Panc1 (cell line): ENCODE data around the gene CIITA. TPM values are rescaled to one million over a fixed set of nuclear protein-coding genes. Genes with fewer than 3 reads are reported as not detected.

ENCODE experiments used
- ATAC-seq: fragments of 200-7000 bp; cut with Tn5 transposase; 2 replicates; pipeline ENCODE4 v1.9.1; 2020; ENCODE audit warnings: mild to moderate bottlenecking, moderate library complexity
- BruUV-seq: library from RNA; stranded (reverse); fragments of 400-500 nt; replicated peaks from 2 replicates; lab custom pipeline; 2021; lab: Mats Ljungman, UMichigan
- CTCF ChIA-PET: fragments of 300-600 bp; sonication (Branson Sonifier 250); formaldehyde crosslinking; loops from one replicate; lab custom pipeline; 2022; ENCODE audit warnings: antibody characterized with exemption; lab: Charles Lee
- POLR2A ChIA-PET: fragments of 300-600 bp; sonication (Branson Sonifier 250); formaldehyde crosslinking; loops from one replicate; lab custom pipeline; 2022; ENCODE audit warnings: antibody characterized with exemption; lab: Charles Lee
- DNase-seq: peaks from one replicate; pipeline ENCODE4 v3.0.0-alpha.2; 2010; ENCODE audit warnings: low read depth, low spot score
- H3K27ac ChIP-seq: 2 replicates; pipeline ENCODE4 v1.5.1; 2011; ENCODE audit warnings: mild to moderate bottlenecking, low read length, inconsistent platforms
- H3K27me3 ChIP-seq: fragments of 200-500 bp; sonication (Bioruptor generic); 2 replicates; pipeline ENCODE4 v1.6.0; 2014; ENCODE audit warnings: low read length, inconsistent platforms; ENCODE audit not compliant: control insufficient read depth, insufficient read depth
- H3K36me3 ChIP-seq: fragments of 200-500 bp; sonication (Bioruptor generic); 2 replicates; pipeline ENCODE4 v1.5.1; 2014; ENCODE audit warnings: inconsistent platforms, mild to moderate bottlenecking, low read length, moderate library complexity; ENCODE audit not compliant: control insufficient read depth, insufficient read depth
- H3K4me1 ChIP-seq: 2 replicates; pipeline ENCODE4 v1.5.1; 2011; ENCODE audit warnings: inconsistent platforms, mild to moderate bottlenecking, low read length, moderate library complexity; ENCODE audit not compliant: control insufficient read depth, insufficient read depth
- H3K4me3 ChIP-seq, 2 experiments: 2 replicates each; pipeline ENCODE4 v1.5.1; 2011 to 2012; ENCODE audit warnings: low read depth in 2 of 2, low read length in 2 of 2, mild to moderate bottlenecking in 2 of 2, inconsistent platforms in 1 of 2, moderate library complexity in 1 of 2
- H3K9me3 ChIP-seq: fragments of 200-500 bp; sonication (Bioruptor generic); 2 replicates; pipeline ENCODE4 v1.5.1; 2014; ENCODE audit warnings: low read depth, mild to moderate bottlenecking, inconsistent platforms, low read length, moderate library complexity; ENCODE audit not compliant: control insufficient read depth, insufficient read depth
- CTCF ChIP-seq: fragments of 450-650 bp; IDR thresholded peaks from 2 replicates; pipeline ENCODE4 v1.5.1; 2017; ENCODE audit warnings: mild to moderate bottlenecking
- POLR2AphosphoS5 ChIP-seq: IDR thresholded peaks from 2 replicates; pipeline ENCODE4 v1.6.1; 2012; ENCODE audit warnings: mild to moderate bottlenecking, low read depth, low read length, moderate library complexity
- REST ChIP-seq, 2 experiments: IDR thresholded peaks; 2 replicates each; pipeline ENCODE4 v1.6.1; 2011 to 2012; ENCODE audit warnings: low read depth in 2 of 2, control low read depth in 1 of 2, low read length in 1 of 2, mild to moderate bottlenecking in 1 of 2, moderate library complexity in 1 of 2; ENCODE audit not compliant: insufficient read depth in 1 of 2
- SIN3A ChIP-seq: IDR thresholded peaks from 2 replicates; pipeline ENCODE4 v1.6.1; 2012; ENCODE audit warnings: low read depth, mild to moderate bottlenecking, low read length, moderate library complexity, borderline replicate concordance; ENCODE audit not compliant: insufficient read depth
- TCF7L2 ChIP-seq: IDR thresholded peaks from 2 replicates; pipeline ENCODE4 v1.6.1; 2011; ENCODE audit warnings: mild to moderate bottlenecking, low read depth, low read length, inconsistent platforms
- in situ Hi-C: cut with HindIII; loops from 2 replicates; pipeline ENCODE4 v1.10.0; 2016; ENCODE audit warnings: low sequenced_read_pairs, low pct_unique_long_range_greater_than_20kb
- intact Hi-C: fragments of 100-400 bp; cut with micrococcal nuclease; formaldehyde crosslinking; loops from one replicate; pipeline ENCODE4 v1.10.0; 2022; ENCODE audit not compliant: unreplicated experiment
- total RNA-seq: library from RNA; stranded (reverse); gene quantifications from one replicate; pipeline ENCODE4 v1.2.1, GENCODE V29; 2021; ENCODE audit not compliant: unreplicated experiment

Gene CIITA
- total RNA-seq, 1 experiment from 2014 or later, result 0.41 TPM

DNA sequence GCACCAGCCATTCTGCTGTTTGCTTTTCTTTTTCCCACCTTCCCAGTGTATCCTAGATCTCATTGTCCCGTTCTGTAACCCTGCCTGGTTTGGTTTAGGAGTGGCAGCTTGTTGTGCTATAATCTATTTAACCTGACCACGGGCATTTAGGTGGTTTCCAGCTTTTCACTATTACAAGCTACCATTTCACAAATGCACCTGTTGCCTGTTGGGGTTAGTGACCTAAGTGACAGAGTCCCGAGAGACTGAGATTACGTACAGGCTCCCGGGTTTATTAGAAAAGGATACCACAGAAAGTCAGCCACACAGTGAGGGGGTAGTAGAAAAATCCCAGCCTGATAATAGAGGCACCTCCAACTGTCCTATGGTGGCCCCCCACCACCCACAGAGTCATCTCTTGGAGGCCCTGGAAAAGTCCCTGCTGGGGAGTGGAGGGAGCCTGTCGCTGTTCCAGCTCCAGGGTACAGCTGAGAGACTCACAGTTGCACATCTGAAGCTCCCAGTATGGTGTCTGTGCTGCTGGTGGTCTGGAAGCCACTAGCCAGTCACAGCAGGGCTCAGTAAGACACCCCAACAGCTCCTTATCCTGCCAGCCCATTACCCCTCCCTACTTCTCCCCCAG lies 88.5 kb downstream of the CIITA start:
- no peak for TF ChIP-seq SIN3A
- no peak for TF ChIP-seq CTCF
- no peak for TF ChIP-seq POLR2AphosphoS5
- TF ChIP-seq TCF7L2, result no peak
- no peak for TF ChIP-seq REST (IDR thresholded peaks at IDR 0.05; ENCODE audit: insufficient read depth in 1 of 2, low read depth in 2 of 2, low read length in 1 of 2)
- in situ Hi-C loops, result no loop called here
- intact Hi-C loops, result loop anchor here (10.0 kb wide), 2 partner anchors 389 to 419 kb away; no protein-coding TSS in a partner anchor
- H3K9me3 ChIP-seq, result no peaks in the 10 kb centered on the region
- no peak overlapping the region for H3K4me3 ChIP-seq
- POLR2A ChIA-PET, result no interaction called here
- CTCF ChIA-PET, result interaction anchor here (0.6 to 1.4 kb wide), 3 partner anchors 9 to 364 kb away, joined by 3 to 4 read pairs (median 4); no protein-coding TSS in a partner anchor
- no peak for ATAC-seq
- H3K36me3 ChIP-seq, result no peaks in the 10 kb centered on the region
- DNase-seq, result no peak
- H3K4me1 ChIP-seq, result no peaks in the 10 kb centered on the region
- no peaks in the 10 kb centered on the region for H3K27me3 ChIP-seq
- BruUV-seq, result no TSS peak
- no peak overlapping the region for H3K27ac ChIP-seq

DNA sequence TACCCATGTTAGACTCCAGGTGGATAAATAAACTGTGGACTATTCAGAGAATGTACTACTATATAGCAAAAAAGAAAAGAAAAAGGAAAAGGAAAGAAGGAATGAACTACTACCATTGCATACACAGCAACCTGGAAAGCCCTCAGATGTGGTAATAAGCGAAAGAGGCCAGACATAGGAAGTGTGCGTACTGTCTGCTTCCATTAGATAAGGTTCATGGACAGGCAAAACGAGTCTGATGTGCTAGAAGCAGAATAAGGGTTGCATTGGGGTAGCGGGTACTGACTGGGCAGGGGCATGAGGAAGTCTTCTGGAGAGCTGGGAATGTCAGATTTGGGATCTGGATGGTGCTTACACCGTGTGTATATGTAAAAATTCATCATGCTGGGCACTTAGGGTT lies 89.1 kb downstream of the CIITA start:
- H3K4me3 ChIP-seq, result no peak overlapping the region
- CTCF ChIA-PET, result interaction anchor here (0.5 to 1.4 kb wide), 3 partner anchors 10 to 289 kb away, joined by 3 to 4 read pairs (median 4); no protein-coding TSS in a partner anchor

More for the DNA sequence above, 89.1 kb downstream of the CIITA start:
- POLR2A ChIA-PET, result no interaction called here
- Histone ChIP-seq H3K9me3 (no peaks in the 10 kb centered on the region), H3K27ac (no peak overlapping the region), H3K27me3 (no peaks in the 10 kb centered on the region), H3K36me3 (no peaks in the 10 kb centered on the region), H3K4me1 (no peaks in the 10 kb centered on the region)
- ATAC-seq (no peak), DNase-seq (no peak)
- no TSS peak for BruUV-seq
- intact Hi-C loops (loop anchor here (10.0 kb wide), 2 partner anchors 389 to 419 kb away; no protein-coding TSS in a partner anchor), in situ Hi-C loops (no loop called here)
- TF ChIP-seq SIN3A (no peak), CTCF (no peak), TCF7L2 (no peak), REST (IDR thresholded peaks at IDR 0.05; ENCODE audit: insufficient read depth in 1 of 2, low read depth in 2 of 2, low read length in 1 of 2) (no peak), POLR2AphosphoS5 (no peak)
